Transverse colon (tissue), 3 donors: ENCODE measurements around the gene CYP4F11.

Experiments
- POLR2A ChIP-seq: fragments of 450-650 bp; IDR thresholded peaks from one replicate; pipeline ENCODE4 v1.6.1; 2016; ENCODE audit warnings: antibody characterized with exemption, mild to moderate bottlenecking, moderate library complexity
- TF ChIP-seq, protein P1 (sequence below), 5 experiments: fragments of 200-600 bp in 3 of 5; fragments of 450-650 bp in 2 of 5; sonication (generic) in 3 of 5; IDR thresholded peaks; 1 replicate in 2 of 5; 2 replicates in 3 of 5; pipeline ENCODE4 v1.5.1; 2016 to 2017; ENCODE audit warnings: antibody characterized with exemption in 5 of 5, inconsistent platforms in 3 of 5, mild to moderate bottlenecking in 2 of 5, moderate library complexity in 1 of 5

DNA sequence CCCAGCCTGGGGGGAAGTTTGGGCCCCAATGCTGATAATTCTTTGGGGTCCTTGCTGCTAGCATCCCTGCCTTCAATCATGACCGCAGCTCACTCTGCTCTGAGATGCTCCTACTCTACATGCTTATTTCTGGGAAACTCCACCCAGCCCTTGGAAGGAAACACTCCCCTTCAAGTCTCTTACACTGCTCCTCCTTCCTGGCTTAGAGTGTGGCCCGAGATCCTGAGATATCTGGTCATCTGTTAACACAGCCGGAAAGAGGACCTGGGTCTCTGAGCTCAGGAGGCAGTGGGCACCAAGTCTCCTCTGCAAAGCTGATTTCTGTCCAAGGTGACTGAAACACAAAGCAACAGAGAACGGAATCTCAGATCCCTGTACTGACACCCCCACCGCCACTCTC, 69.5 kb downstream of the CYP4F11 start:
- no peak for TF ChIP-seq POLR2A
- TF ChIP-seq, protein P1, sequence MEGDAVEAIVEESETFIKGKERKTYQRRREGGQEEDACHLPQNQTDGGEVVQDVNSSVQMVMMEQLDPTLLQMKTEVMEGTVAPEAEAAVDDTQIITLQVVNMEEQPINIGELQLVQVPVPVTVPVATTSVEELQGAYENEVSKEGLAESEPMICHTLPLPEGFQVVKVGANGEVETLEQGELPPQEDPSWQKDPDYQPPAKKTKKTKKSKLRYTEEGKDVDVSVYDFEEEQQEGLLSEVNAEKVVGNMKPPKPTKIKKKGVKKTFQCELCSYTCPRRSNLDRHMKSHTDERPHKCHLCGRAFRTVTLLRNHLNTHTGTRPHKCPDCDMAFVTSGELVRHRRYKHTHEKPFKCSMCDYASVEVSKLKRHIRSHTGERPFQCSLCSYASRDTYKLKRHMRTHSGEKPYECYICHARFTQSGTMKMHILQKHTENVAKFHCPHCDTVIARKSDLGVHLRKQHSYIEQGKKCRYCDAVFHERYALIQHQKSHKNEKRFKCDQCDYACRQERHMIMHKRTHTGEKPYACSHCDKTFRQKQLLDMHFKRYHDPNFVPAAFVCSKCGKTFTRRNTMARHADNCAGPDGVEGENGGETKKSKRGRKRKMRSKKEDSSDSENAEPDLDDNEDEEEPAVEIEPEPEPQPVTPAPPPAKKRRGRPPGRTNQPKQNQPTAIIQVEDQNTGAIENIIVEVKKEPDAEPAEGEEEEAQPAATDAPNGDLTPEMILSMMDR (IDR thresholded peaks at IDR 0.05), result no peak
